Ascending aorta (tissue), 2 donors: ENCODE measurements around the gene ZFPL1. TPM values are rescaled to one million over a fixed set of nuclear protein-coding genes. Genes with fewer than 3 reads are reported as not detected.

Source experiments
- DNase-seq, 2 donors: peaks; one replicate each; pipeline ENCODE4 v3.0.0-alpha.2; 2019; ENCODE audit warnings: low spot score in 2 of 2
- H3K27ac ChIP-seq, 2 donors: fragments of 200-600 bp; sonication (generic); one replicate each; pipeline ENCODE4 v1.5.1; 2016 to 2017; ENCODE audit warnings: mild to moderate bottlenecking in 1 of 2
- H3K27me3 ChIP-seq: fragments of 200-600 bp; sonication (generic); one replicate; pipeline ENCODE4 v1.5.1; 2017
- H3K36me3 ChIP-seq, 2 donors: fragments of 200-600 bp; sonication (generic); one replicate each; pipeline ENCODE4 v1.5.1; 2016
- H3K4me1 ChIP-seq, 2 donors: fragments of 200-600 bp; sonication (generic); one replicate each; pipeline ENCODE4 v1.5.1; 2016 to 2017; ENCODE audit warnings: mild to moderate bottlenecking in 1 of 2
- H3K4me3 ChIP-seq, 2 donors: fragments of 200-600 bp; sonication (generic); one replicate each; pipeline ENCODE4 v1.5.1; 2016 to 2017; ENCODE audit warnings: mild to moderate bottlenecking in 1 of 2
- H3K9me3 ChIP-seq, 2 donors: fragments of 200-600 bp; sonication (generic); one replicate each; pipeline ENCODE4 v1.5.1; 2016
- intact Hi-C: fragments of 100-400 bp; cut with DNase I; formaldehyde crosslinking; loops from one replicate; pipeline ENCODE4 v1.15.1; 2023
- total RNA-seq: library from RNA; depleted of rRNA; stranded (reverse); fragments of >200 nt; gene quantifications from one replicate; pipeline ENCODE4 v1.1.0, GENCODE V29; 2016
- TF ChIP-seq, protein P1 (sequence below), 3 experiments: fragments of 200-600 bp in 2 of 3; fragments of 450-650 bp in 1 of 3; sonication (generic) in 2 of 3; IDR thresholded peaks; one replicate each; pipeline ENCODE4 v1.5.1; 2016 to 2019; ENCODE audit warnings: antibody characterized with exemption in 3 of 3, mild to moderate bottlenecking in 1 of 3, moderate library complexity in 1 of 3

The ZFPL1 gene
- total RNA-seq, 1 donor from 2014 or later, result 93.6 TPM

DNA sequence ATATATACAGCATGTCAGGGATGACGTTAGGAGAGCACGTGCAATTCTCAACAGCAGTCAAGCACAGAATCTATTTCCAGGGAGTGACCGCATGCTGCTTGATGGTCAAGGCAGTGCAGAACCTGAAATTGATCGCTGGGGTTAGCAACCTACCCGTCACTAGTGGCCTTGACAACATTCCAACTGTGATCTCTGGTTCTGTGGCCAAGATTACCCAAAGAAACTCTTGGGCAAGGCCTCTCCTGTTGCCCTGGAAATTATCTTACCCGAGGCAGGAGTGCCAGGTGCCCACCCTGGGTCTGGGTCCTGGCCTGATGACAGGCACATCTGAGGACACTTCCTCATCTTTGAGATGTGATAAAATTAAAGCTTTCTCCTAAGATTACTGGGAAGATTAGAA lies 29.8 kb downstream of the ZFPL1 start:
- TF ChIP-seq, protein P1, sequence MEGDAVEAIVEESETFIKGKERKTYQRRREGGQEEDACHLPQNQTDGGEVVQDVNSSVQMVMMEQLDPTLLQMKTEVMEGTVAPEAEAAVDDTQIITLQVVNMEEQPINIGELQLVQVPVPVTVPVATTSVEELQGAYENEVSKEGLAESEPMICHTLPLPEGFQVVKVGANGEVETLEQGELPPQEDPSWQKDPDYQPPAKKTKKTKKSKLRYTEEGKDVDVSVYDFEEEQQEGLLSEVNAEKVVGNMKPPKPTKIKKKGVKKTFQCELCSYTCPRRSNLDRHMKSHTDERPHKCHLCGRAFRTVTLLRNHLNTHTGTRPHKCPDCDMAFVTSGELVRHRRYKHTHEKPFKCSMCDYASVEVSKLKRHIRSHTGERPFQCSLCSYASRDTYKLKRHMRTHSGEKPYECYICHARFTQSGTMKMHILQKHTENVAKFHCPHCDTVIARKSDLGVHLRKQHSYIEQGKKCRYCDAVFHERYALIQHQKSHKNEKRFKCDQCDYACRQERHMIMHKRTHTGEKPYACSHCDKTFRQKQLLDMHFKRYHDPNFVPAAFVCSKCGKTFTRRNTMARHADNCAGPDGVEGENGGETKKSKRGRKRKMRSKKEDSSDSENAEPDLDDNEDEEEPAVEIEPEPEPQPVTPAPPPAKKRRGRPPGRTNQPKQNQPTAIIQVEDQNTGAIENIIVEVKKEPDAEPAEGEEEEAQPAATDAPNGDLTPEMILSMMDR (IDR thresholded peaks at IDR 0.05), result no peak
- intact Hi-C loops, result loop anchor here (10.0 kb wide), 1 partner anchor 259 kb away; no protein-coding TSS in a partner anchor
- H3K27me3 ChIP-seq, result no peaks in the 10 kb centered on the region
- H3K36me3 ChIP-seq, result peaks cover 10 to 28% of the 10 kb centered on the region in 2 donors
- H3K4me1 ChIP-seq, result peaks cover 25 to 38% of the 10 kb centered on the region in 2 donors
- no peak overlapping the region for H3K4me3 ChIP-seq
- no peak for DNase-seq
- no peaks in the 10 kb centered on the region for H3K9me3 ChIP-seq
- H3K27ac ChIP-seq, result no peak overlapping the region

DNA sequence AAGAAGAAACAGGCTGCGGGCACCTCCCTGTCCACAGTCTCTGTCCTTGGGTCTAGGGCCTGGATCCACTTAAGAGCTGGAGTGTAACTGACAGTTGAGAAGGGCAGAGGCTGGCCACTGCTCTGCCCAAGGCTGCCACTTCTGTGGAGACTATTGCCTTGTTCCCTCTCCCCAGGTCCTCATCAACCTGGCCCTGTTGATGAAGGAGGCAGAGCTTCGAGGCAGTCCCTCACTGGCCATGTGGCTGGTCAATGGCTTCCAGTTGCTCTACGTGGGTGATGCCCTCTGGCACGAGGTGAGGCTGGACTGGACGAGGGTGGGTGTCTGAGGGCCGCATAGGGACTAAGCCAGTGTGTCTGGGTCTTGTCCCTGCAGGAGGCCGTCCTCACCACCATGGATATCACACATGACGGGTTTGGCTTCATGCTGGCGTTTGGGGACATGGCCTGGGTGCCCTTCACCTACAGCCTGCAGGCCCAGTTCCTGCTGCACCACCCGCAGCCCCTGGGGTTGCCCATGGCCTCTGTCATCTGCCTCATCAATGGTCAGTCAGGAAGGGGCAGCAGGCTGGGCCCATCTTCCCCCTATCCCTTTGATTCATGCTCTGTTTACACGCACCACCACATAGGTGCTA lies 30.6 kb downstream of the ZFPL1 start:
- H3K36me3 ChIP-seq, result peaks cover 2 to 29% of the 10 kb centered on the region in 2 donors
- H3K27me3 ChIP-seq, result no peaks in the 10 kb centered on the region
- TF ChIP-seq, protein P1 (IDR thresholded peaks at IDR 0.05), result no peak
- intact Hi-C loops, result loop anchor here (5.0 to 10.0 kb wide), 2 partner anchors 197 to 260 kb away; partner anchors contain the start of gene ATG2A
- H3K4me1 ChIP-seq, result peaks cover 25 to 38% of the 10 kb centered on the region in 2 donors
- H3K27ac ChIP-seq, result no peak overlapping the region
- no peaks in the 10 kb centered on the region for H3K9me3 ChIP-seq
- DNase-seq, result no peak
- H3K4me3 ChIP-seq, result no peak overlapping the region

DNA sequence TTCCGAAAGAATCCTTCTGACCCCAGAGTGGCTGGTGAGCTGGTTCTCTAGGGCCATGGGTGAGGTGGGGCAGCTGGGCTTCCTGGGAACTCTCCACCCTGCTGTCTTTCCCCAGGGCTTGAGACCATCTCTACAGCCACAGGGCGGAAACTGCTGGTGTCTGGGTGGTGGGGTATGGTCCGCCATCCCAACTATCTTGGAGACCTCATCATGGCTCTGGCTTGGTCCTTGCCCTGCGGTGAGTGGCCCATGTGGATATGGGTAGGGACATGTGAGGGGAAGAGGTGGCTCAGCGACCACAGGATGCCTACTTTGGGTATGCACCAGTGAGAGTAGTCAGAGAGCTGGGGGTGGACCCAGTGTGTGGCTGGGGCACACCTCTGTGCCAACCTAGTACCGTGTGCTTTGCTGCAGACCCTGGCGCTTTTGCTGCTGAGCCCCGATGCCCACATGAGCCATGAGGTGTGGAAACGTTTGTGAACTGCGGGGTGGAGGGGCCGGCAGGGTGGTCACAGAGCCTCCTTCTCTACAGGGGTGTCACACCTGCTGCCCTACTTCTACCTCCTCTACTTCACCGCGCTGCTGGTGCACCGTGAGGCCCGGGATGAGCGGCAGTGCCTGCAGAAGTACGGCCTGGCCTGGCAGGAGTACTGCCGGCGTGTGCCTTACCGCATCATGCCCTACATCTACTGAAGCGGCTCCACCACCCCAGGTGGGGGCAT lies 31.5 kb downstream of the ZFPL1 start:
- H3K27ac ChIP-seq, result no peak overlapping the region
- H3K4me1 ChIP-seq, result peaks cover 23 to 37% of the 10 kb centered on the region in 2 donors
- DNase-seq, result no peak
- TF ChIP-seq, protein P1 (IDR thresholded peaks at IDR 0.05), result no peak
- peaks cover 9 to 35% of the 10 kb centered on the region in 2 donors for H3K36me3 ChIP-seq
- intact Hi-C loops, result loop anchor here (5.0 to 10.0 kb wide), 2 partner anchors 198 to 261 kb away; partner anchors contain the start of gene ATG2A
- peak overlapping the region in 1 of 2 donors; percentile 87 for H3K4me3 ChIP-seq
- no peaks in the 10 kb centered on the region for H3K27me3 ChIP-seq
- H3K9me3 ChIP-seq, result no peaks in the 10 kb centered on the region

DNA sequence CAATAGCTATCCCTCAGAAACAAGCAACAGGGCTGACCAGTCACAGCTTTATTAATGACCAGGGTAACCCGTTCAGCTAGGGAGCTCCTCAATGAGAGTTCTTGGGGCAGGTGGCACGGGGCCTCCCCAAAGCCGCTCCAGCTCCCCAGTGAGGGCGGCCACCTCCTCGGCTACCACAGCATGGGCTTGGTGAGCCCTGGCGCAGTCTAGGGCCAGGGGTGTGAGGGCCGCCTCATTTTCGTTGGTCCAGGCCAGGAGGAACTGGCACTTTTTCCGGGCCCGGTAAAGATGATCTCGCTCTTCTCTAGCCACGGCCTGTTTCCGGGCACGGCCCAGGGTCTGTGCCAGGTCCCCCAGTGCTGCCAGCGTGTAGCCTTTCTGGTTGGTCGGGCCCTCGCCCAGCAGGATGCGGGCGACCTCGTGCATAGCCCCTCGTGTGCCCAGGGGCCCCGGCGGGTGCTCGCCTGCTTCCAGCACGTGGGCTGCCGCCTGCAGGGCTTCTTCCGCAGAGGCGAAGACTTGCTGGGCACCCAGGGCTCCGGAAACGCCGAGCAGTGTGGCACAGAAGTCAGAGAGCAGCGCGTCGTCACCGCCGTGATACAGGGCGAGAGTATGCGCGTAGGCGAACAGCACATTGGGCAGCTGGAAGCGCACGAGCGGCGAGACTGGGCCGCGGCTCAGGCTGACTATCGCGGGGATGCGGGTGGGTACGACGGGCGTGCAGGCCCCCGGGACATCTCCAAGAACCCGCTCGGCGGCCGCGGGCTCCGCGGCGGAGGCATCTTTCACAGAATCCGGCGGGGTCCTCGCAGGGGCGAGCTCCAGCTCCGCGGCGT lies 32.6 kb downstream of the ZFPL1 start:
- H3K27me3 ChIP-seq, result no peaks in the 10 kb centered on the region
- H3K36me3 ChIP-seq, result peaks cover 16 to 43% of the 10 kb centered on the region in 2 donors
- peak overlapping the region; percentile 71 to 93 for H3K27ac ChIP-seq
- TF ChIP-seq, protein P1 (IDR thresholded peaks at IDR 0.05), result no peak
- no peaks in the 10 kb centered on the region for H3K9me3 ChIP-seq
- intact Hi-C loops, result loop anchor here (1.0 to 10.0 kb wide), 5 partner anchors 20 to 262 kb away; partner anchors contain the start of genes ATG2A, CDCA5, VPS51 and ZFPL1
- peak overlapping the region; percentile 87 to 97 for H3K4me3 ChIP-seq
- no peak for DNase-seq
- peaks cover 26 to 40% of the 10 kb centered on the region in 2 donors for H3K4me1 ChIP-seq
